ENCODE data around the gene RERE.

RERE gene

GRCh38 chr1:8430476-8430875 is 387.0 kb downstream of the RERE start:
- TF ChIP-seq CTCF (IDR thresholded peaks at IDR 0.05; ENCODE audit: extremely low read depth, missing control alignments) = no peak
- DNase-seq (ENCODE audit: low spot score) = no peak

- no peak for DNase-seq (ENCODE audit: low spot score)
- no peak for TF ChIP-seq CTCF (IDR thresholded peaks at IDR 0.05; ENCODE audit: extremely low read depth, missing control alignments)
These were observed 387.8 kb downstream of the RERE start for GRCh38 chr1:8429549-8430110.

GRCh38 chr1:8428441-8428840 is 389.0 kb downstream of the RERE start:
- TF ChIP-seq CTCF (IDR thresholded peaks at IDR 0.05; ENCODE audit: extremely low read depth, missing control alignments) = no peak
- DNase-seq (ENCODE audit: low spot score) = no peak

- DNase-seq (ENCODE audit: low spot score) = no peak
- no peak for TF ChIP-seq CTCF (IDR thresholded peaks at IDR 0.05; ENCODE audit: extremely low read depth, missing control alignments)
These were observed 389.5 kb downstream of the RERE start for GRCh38 chr1:8427986-8428385.

- peak; percentile 84 for DNase-seq (ENCODE audit: low spot score)
These were observed 389.9 kb downstream of the RERE start for GRCh38 chr1:8427493-8427892.

GRCh38 chr1:8426996-8427395 is 390.4 kb downstream of the RERE start:
- TF ChIP-seq CTCF (IDR thresholded peaks at IDR 0.05; ENCODE audit: extremely low read depth, missing control alignments) = no peak
- DNase-seq (ENCODE audit: low spot score) = no peak

More at GRCh38 chr1:8427493-8427892, 389.9 kb downstream of the RERE start:
- no peak for TF ChIP-seq CTCF (IDR thresholded peaks at IDR 0.05; ENCODE audit: extremely low read depth, missing control alignments)

GRCh38 chr1:8425781-8426161 is 391.7 kb downstream of the RERE start:
- no peak for DNase-seq (ENCODE audit: low spot score)
- TF ChIP-seq CTCF (IDR thresholded peaks at IDR 0.05; ENCODE audit: extremely low read depth, missing control alignments) = no peak
